Right atrium auricular region (tissue), 2 donors: ENCODE results near the gene HMOX2. TPM values are rescaled to one million over a fixed set of nuclear protein-coding genes. Genes with fewer than 3 reads are reported as not detected.
A peak's percentile ranks its signal among the peaks of the same experiment; 100 is the strongest.

ENCODE experiments used
- DNase-seq: peaks from one replicate; pipeline ENCODE4 v3.0.0-alpha.2; 2019; ENCODE audit warnings: low spot score
- H3K27ac ChIP-seq, 2 donors: fragments of 200-600 bp; sonication (generic); 1 replicate in 1 of 2; 2 replicates in 1 of 2; pipeline ENCODE4 v1.5.1; 2016 to 2019
- H3K27me3 ChIP-seq, 2 donors: fragments of 200-600 bp; sonication (generic); one replicate each; pipeline versions ENCODE4 v1.5.1 to v1.6.0; 2017 to 2019
- H3K36me3 ChIP-seq: fragments of 200-600 bp; sonication (generic); one replicate; pipeline ENCODE4 v1.5.1; 2016
- H3K4me1 ChIP-seq, 2 donors: fragments of 200-600 bp; sonication (generic); one replicate each; pipeline versions ENCODE4 v1.5.1 to v1.6.0; 2017 to 2019
- H3K4me3 ChIP-seq, 2 donors: fragments of 200-600 bp; sonication (generic); 1 replicate in 1 of 2; 2 replicates in 1 of 2; pipeline ENCODE4 v1.5.1; 2017 to 2019; ENCODE audit warnings: mild to moderate bottlenecking in 1 of 2, moderate library complexity in 1 of 2
- H3K9me3 ChIP-seq, 2 donors: fragments of 200-600 bp; sonication (generic); one replicate each; pipeline ENCODE4 v1.5.1; 2019
- total RNA-seq, 2 donors: library from RNA; depleted of rRNA; stranded (reverse); fragments of >200 nt; gene quantifications; one replicate each; pipeline ENCODE4 v1.1.0, GENCODE V29; 2016
- TF ChIP-seq, protein P1 (sequence below), 2 donors: fragments of 200-600 bp; sonication (generic); IDR thresholded peaks; one replicate each; pipeline ENCODE4 v1.5.1; 2019; ENCODE audit warnings: antibody characterized with exemption in 2 of 2

Gene HMOX2
- total RNA-seq, 2 donors from 2014 or later: 98.7 to 101 TPM

- DNase-seq: no peak
- no peaks in the 10 kb centered on the region for H3K9me3 ChIP-seq
- H3K27me3 ChIP-seq: no peaks in the 10 kb centered on the region
- no peaks in the 10 kb centered on the region for H3K36me3 ChIP-seq
- H3K4me3 ChIP-seq: no peak overlapping the region
- H3K27ac ChIP-seq: no peak overlapping the region
- TF ChIP-seq, protein P1, sequence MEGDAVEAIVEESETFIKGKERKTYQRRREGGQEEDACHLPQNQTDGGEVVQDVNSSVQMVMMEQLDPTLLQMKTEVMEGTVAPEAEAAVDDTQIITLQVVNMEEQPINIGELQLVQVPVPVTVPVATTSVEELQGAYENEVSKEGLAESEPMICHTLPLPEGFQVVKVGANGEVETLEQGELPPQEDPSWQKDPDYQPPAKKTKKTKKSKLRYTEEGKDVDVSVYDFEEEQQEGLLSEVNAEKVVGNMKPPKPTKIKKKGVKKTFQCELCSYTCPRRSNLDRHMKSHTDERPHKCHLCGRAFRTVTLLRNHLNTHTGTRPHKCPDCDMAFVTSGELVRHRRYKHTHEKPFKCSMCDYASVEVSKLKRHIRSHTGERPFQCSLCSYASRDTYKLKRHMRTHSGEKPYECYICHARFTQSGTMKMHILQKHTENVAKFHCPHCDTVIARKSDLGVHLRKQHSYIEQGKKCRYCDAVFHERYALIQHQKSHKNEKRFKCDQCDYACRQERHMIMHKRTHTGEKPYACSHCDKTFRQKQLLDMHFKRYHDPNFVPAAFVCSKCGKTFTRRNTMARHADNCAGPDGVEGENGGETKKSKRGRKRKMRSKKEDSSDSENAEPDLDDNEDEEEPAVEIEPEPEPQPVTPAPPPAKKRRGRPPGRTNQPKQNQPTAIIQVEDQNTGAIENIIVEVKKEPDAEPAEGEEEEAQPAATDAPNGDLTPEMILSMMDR (IDR thresholded peaks at IDR 0.05): no peak
- H3K4me1 ChIP-seq: peaks cover 0 to 41% of the 10 kb centered on the region in 2 donors
These were observed 44.7 kb downstream of the HMOX2 start for GRCh38 chr16:4520913-4521312.

DNA sequence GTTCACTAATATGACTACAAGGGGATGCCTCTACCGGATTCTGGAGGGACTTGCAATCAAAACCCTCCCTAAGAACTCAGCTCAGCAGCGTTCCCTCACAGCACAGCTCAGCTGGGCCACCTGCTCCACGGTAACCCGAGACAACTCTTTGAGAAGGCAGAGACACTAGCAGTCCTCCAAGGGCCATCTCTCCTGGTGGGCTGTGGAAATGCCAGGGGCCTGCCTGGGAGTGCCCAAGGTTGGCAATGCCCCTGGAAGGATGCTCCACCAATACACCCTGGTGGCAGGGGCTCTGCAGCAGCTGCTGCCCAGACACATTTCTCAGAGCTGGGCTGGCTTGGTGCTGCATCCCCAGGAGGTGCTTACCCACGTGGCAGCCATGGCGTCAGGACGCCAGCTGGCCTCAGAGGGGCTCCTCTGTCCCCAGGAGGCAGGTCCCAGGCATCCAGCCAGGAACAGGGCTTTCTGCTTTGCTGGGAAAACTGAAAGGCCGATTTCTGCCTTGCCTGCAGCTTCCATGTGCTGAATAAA, 45.9 kb downstream of the HMOX2 start:
- TF ChIP-seq, protein P1 (IDR thresholded peaks at IDR 0.05): no peak
- Histone ChIP-seq H3K9me3 (no peaks in the 10 kb centered on the region), H3K36me3 (no peaks in the 10 kb centered on the region), H3K4me3 (no peak overlapping the region), H3K27ac (peak overlapping the region in 1 of 2 donors; percentile 29), H3K4me1 (peaks cover 0 to 47% of the 10 kb centered on the region in 2 donors), H3K27me3 (no peaks in the 10 kb centered on the region)
- no peak for DNase-seq

DNA sequence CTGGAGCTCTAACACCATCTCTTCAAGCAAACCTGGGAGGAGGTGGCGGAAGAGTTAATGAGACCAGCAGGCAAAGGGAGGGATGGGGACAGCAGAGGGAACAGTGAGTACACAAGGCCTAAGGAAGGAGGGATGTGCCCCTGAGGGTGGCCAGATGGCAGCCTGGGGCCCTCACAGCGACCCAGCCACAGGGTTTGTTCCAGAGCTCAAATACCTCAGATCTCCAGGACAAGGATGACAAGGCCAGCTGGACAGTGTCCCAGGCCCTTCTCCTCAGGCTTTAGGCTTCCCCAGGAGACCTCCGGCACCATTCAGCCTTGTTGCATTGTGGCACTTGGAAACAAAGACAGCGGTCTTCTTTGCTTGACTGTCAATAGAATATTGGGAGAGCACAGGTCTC, 47.5 kb downstream of the HMOX2 start:
- peaks cover 0 to 47% of the 10 kb centered on the region in 2 donors for H3K4me1 ChIP-seq
- TF ChIP-seq, protein P1 (IDR thresholded peaks at IDR 0.05): no peak
- no peaks in the 10 kb centered on the region for H3K27me3 ChIP-seq
- no peak overlapping the region for H3K4me3 ChIP-seq
- H3K9me3 ChIP-seq: no peaks in the 10 kb centered on the region
- H3K27ac ChIP-seq: peak overlapping the region; percentile 22 to 25
- DNase-seq: no peak
- no peaks in the 10 kb centered on the region for H3K36me3 ChIP-seq

GRCh38 chr16:4524571-4524970, 48.4 kb downstream of the HMOX2 start:
- H3K9me3 ChIP-seq: no peaks in the 10 kb centered on the region
- no peaks in the 10 kb centered on the region for H3K36me3 ChIP-seq
- H3K27me3 ChIP-seq: no peaks in the 10 kb centered on the region
- no peak overlapping the region for H3K4me3 ChIP-seq
- no peak overlapping the region for H3K27ac ChIP-seq
- H3K4me1 ChIP-seq: peaks cover 0 to 55% of the 10 kb centered on the region in 2 donors
- TF ChIP-seq, protein P1 (IDR thresholded peaks at IDR 0.05): no peak
- DNase-seq: no peak

GRCh38 chr16:4525069-4525468, 48.9 kb downstream of the HMOX2 start:
- Histone ChIP-seq H3K36me3 (no peaks in the 10 kb centered on the region), H3K9me3 (no peaks in the 10 kb centered on the region), H3K27me3 (no peaks in the 10 kb centered on the region), H3K4me3 (no peak overlapping the region), H3K27ac (no peak overlapping the region), H3K4me1 (peaks cover 0 to 58% of the 10 kb centered on the region in 2 donors)
- no peak for DNase-seq
- TF ChIP-seq, protein P1 (IDR thresholded peaks at IDR 0.05): no peak
